T-helper 2 cell treated with Interferon-gamma antibody and Interleukin-4, amounts not matched to agents 100 ng/mL and 5 ng/mL, for 36 hours (primary cell): ENCODE measurements around the gene APBA3. TPM values are rescaled to one million over a fixed set of nuclear protein-coding genes. Genes with fewer than 3 reads are reported as not detected.

Experiments used
- intact Hi-C: fragments of 100-400 bp; cut with micrococcal nuclease; formaldehyde crosslinking; loops from one replicate; pipeline ENCODE4 v1.15.1; 2023
- total RNA-seq: library from RNA; stranded (reverse); gene quantifications from 2 replicates; pipeline ENCODE4 v1.2.3, GENCODE V29; 2022

APBA3 gene
- total RNA-seq, 1 donor from 2014 or later: 40.5 TPM

GRCh38 chr19:3721887-3722442 is 39.5 kb downstream of the APBA3 start:
- intact Hi-C loops: no loop called here

GRCh38 chr19:3721131-3721886 is 40.2 kb downstream of the APBA3 start:
- intact Hi-C loops: no loop called here

- intact Hi-C loops: no loop called here
These were observed 41.1 kb downstream of the APBA3 start for GRCh38 chr19:3720349-3720917.

GRCh38 chr19:3719868-3720267 is 41.6 kb downstream of the APBA3 start:
- intact Hi-C loops: no loop called here

GRCh38 chr19:3716147-3716668 is 45.3 kb downstream of the APBA3 start:
- intact Hi-C loops: no loop called here

GRCh38 chr19:3712663-3713611 is 48.6 kb downstream of the APBA3 start:
- intact Hi-C loops: no loop called here

- intact Hi-C loops: no loop called here
These were observed 51.2 kb downstream of the APBA3 start for GRCh38 chr19:3710265-3710812.

GRCh38 chr19:3708207-3708931 is 53.1 kb downstream of the APBA3 start, which contains the start of gene TJP3:
Gene TJP3, plus strand, starts transcription at chr19:3708384. Its CDS starts 20,049 bp downstream, at chr19:3728433.
- intact Hi-C loops: no loop called here

GRCh38 chr19:3707868-3708206 is 53.7 kb downstream of the APBA3 start:
- intact Hi-C loops: no loop called here

GRCh38 chr19:3701200-3701599 is 60.3 kb downstream of the APBA3 start:
- intact Hi-C loops: loop anchor here (2.0 kb wide), 2 partner anchors 34 to 62 kb away; partner anchors contain the start of gene MRPL54

Other genes with a start within 250 kb of the APBA3 start
- 4.5 TPM in 2 replicates for gene TEKTIP1, start 222.5 kb downstream of the APBA3 start, total RNA-seq
- 66.6 and 71.2 TPM in 2 replicates for gene MFSD12, start 204.1 kb downstream of the APBA3 start, total RNA-seq
- 38.7 and 41.0 TPM in 2 replicates for gene HMG20B, start 188.7 kb downstream of the APBA3 start, total RNA-seq
- gene GIPC3, start 176.2 kb downstream of the APBA3 start, total RNA-seq: 0.41 and 0.48 TPM in 2 replicates
- 0.52 and 0.93 TPM in 2 replicates for gene TBXA2R, start 154.8 kb downstream of the APBA3 start, total RNA-seq
- 32.6 and 34.8 TPM in 2 replicates for gene CACTIN, start 134.9 kb downstream of the APBA3 start, total RNA-seq
- gene PIP5K1C, start 61.2 kb downstream of the APBA3 start, total RNA-seq: 15.6 TPM in 2 replicates
- gene TJP3, start 53.3 kb downstream of the APBA3 start, total RNA-seq: 1.0 and 1.2 TPM in 2 replicates
- gene MRPL54, start 990 bp upstream of the APBA3 start, total RNA-seq: 100 and 105 TPM in 2 replicates
- gene RAX2, start 10.5 kb upstream of the APBA3 start, total RNA-seq: not detected in 2 replicates
- gene MATK, start 24.7 kb upstream of the APBA3 start, total RNA-seq: 16.4 and 18.8 TPM in 2 replicates
- gene ZFR2, start 107.3 kb upstream of the APBA3 start, total RNA-seq: 0.25 and 0.30 TPM in 2 replicates
- not detected in 2 replicates for gene ATCAY, start 119.0 kb upstream of the APBA3 start, total RNA-seq
- not detected in 2 replicates for gene NMRK2, start 171.4 kb upstream of the APBA3 start, total RNA-seq
- gene DAPK3, start 209.4 kb upstream of the APBA3 start, total RNA-seq: 34.3 and 35.2 TPM in 2 replicates
- 1,722 and 1,742 TPM in 2 replicates for gene EEF2, start 223.8 kb upstream of the APBA3 start, total RNA-seq
- gene PIAS4, start 246.0 kb upstream of the APBA3 start, total RNA-seq: 29.8 and 34.4 TPM in 2 replicates